Esophagus squamous epithelium (tissue), 5 donors: Measurements from ENCODE around the gene KCNQ4. TPM values are rescaled to one million over a fixed set of nuclear protein-coding genes. Genes with fewer than 3 reads are reported as not detected.

Experiments
- DNase-seq: peaks from one replicate; lab custom pipeline; 2025; lab: John Stamatoyannopoulos, UW
- H3K27ac ChIP-seq, 4 donors: fragments of 200-600 bp; sonication (generic); one replicate each; pipeline ENCODE4 v1.5.1; 2016 to 2019; ENCODE audit warnings: mild to moderate bottlenecking in 1 of 4
- H3K27me3 ChIP-seq, 4 donors: fragments of 200-600 bp; sonication (generic); 1 replicate in 3 of 4; 2 replicates in 1 of 4; pipeline versions ENCODE4 v1.5.1 to v1.6.0; 2017 to 2021; ENCODE audit warnings: antibody characterized with exemption in 1 of 4
- H3K36me3 ChIP-seq, 3 donors: fragments of 200-600 bp; sonication (generic); one replicate each; pipeline ENCODE4 v1.5.1; 2016 to 2019
- H3K4me1 ChIP-seq, 3 donors: fragments of 200-600 bp; sonication (generic); one replicate each; pipeline ENCODE4 v1.5.1; 2017 to 2019
- H3K4me3 ChIP-seq, 4 donors: fragments of 200-600 bp; sonication (generic); 1 replicate in 3 of 4; 2 replicates in 1 of 4; pipeline ENCODE4 v1.5.1; 2016 to 2019; ENCODE audit warnings: mild to moderate bottlenecking in 2 of 4, moderate library complexity in 1 of 4
- H3K9me3 ChIP-seq, 3 donors: fragments of 200-600 bp; sonication (generic); one replicate each; pipeline ENCODE4 v1.5.1; 2016 to 2019
- CTCF ChIP-seq, 6 experiments: fragments of 450-650 bp in 4 of 6; fragments of 200-600 bp in 2 of 6; sonication (generic) in 2 of 6; IDR thresholded peaks; one replicate each; pipeline ENCODE4 v1.5.1; 2016 to 2019; ENCODE audit warnings: antibody characterized with exemption in 6 of 6, mild to moderate bottlenecking in 4 of 6, moderate library complexity in 4 of 6
- POLR2A ChIP-seq, 4 donors: fragments of 450-650 bp; IDR thresholded peaks; one replicate each; pipeline ENCODE4 v1.6.1; 2017; ENCODE audit warnings: antibody characterized with exemption in 4 of 4, mild to moderate bottlenecking in 4 of 4, moderate library complexity in 3 of 4
- WGBS, 2 donors: methylation state at CpG; one replicate each; pipeline ENCODE4 v1.1.5; 2018; 5-methylcytosine and 5-hydroxymethylcytosine counted together
- intact Hi-C: fragments of 100-400 bp; cut with DNase I; formaldehyde crosslinking; loops from one replicate; pipeline ENCODE4 v1.15.0; 2022
- total RNA-seq, 4 donors: library from RNA; depleted of rRNA; stranded (reverse); fragments of >200 nt; gene quantifications; one replicate each; pipeline ENCODE4 v1.1.0, GENCODE V29; 2016
- donor health status: DM: yes; HTN: yes; CAD: no.

KCNQ4 gene
- total RNA-seq, 4 donors from 2014 or later = 0.50 to 2.1 (median 0.81) TPM

- no peak overlapping the region for H3K27ac ChIP-seq
- H3K27me3 ChIP-seq = no peaks in the 10 kb centered on the region
- no peak overlapping the region for H3K4me3 ChIP-seq
- no peak for DNase-seq
- H3K9me3 ChIP-seq = no peaks in the 10 kb centered on the region
- no peaks in the 10 kb centered on the region for H3K36me3 ChIP-seq
- intact Hi-C loops = no loop called here
- WGBS, 2 donors = 100% methylated on average over 1 to 2 of the region's 3 CpGs
- TF ChIP-seq POLR2A (IDR thresholded peaks at IDR 0.05) (no peak), CTCF (IDR thresholded peaks at IDR 0.05) (no peak)
- H3K4me1 ChIP-seq = peaks cover 7 to 60% (median 10%) of the 10 kb centered on the region in 3 donors
Observed at GRCh38 chr1:40856116-40856515, 72.5 kb downstream of the KCNQ4 start.

- TF ChIP-seq POLR2A (IDR thresholded peaks at IDR 0.05) (no peak), CTCF (IDR thresholded peaks at IDR 0.05) (no peak)
- no peaks in the 10 kb centered on the region for H3K36me3 ChIP-seq
Observed at GRCh38 chr1:40856656-40857302, 73.2 kb downstream of the KCNQ4 start.

GRCh38 chr1:40857737-40858136 lies 74.2 kb downstream of the KCNQ4 start:
- Histone ChIP-seq H3K27me3 (no peaks in the 10 kb centered on the region), H3K27ac (peak overlapping the region in 3 of 4 donors; percentile 26 to 72 (median 35)), H3K36me3 (no peaks in the 10 kb centered on the region), H3K9me3 (no peaks in the 10 kb centered on the region), H3K4me3 (no peak overlapping the region), H3K4me1 (peaks cover 9 to 74% (median 11%) of the 10 kb centered on the region in 3 donors)
- no peak for DNase-seq
- whole genome bisulfite sequencing, 2 donors = 51 to 60% methylated on average over 2 of the region's 2 CpGs
- no peak for TF ChIP-seq CTCF (IDR thresholded peaks at IDR 0.05)
- TF ChIP-seq POLR2A (IDR thresholded peaks at IDR 0.05) = no peak
- intact Hi-C loops = no loop called here

More at GRCh38 chr1:40856656-40857302, 73.2 kb downstream of the KCNQ4 start:
- Histone ChIP-seq H3K27ac (peak overlapping the region in 1 of 4 donors; percentile 72), H3K4me3 (no peak overlapping the region), H3K27me3 (no peaks in the 10 kb centered on the region), H3K9me3 (no peaks in the 10 kb centered on the region), H3K4me1 (peaks cover 9 to 66% (median 11%) of the 10 kb centered on the region in 3 donors)
- WGBS, 2 donors = 83 to 89% methylated on average over 9 of the region's 9 CpGs
- no peak for DNase-seq
- intact Hi-C loops = no loop called here

GRCh38 chr1:40858856-40859416 lies 75.3 kb downstream of the KCNQ4 start:
- TF ChIP-seq POLR2A (IDR thresholded peaks at IDR 0.05) = no peak
- TF ChIP-seq CTCF (IDR thresholded peaks at IDR 0.05) = no peak
- H3K9me3 ChIP-seq = no peaks in the 10 kb centered on the region
- no peaks in the 10 kb centered on the region for H3K36me3 ChIP-seq
- H3K27ac ChIP-seq = peak overlapping the region in 3 of 4 donors; percentile 19 to 72 (median 26)
- no peaks in the 10 kb centered on the region for H3K27me3 ChIP-seq
- intact Hi-C loops = no loop called here
- 82 to 86% methylated on average over 3 to 4 of the region's 4 CpGs for WGBS, 2 donors
- no peak overlapping the region for H3K4me3 ChIP-seq
- H3K4me1 ChIP-seq = peaks cover 6 to 77% (median 9%) of the 10 kb centered on the region in 3 donors
- DNase-seq = no peak

GRCh38 chr1:40860706-40861223 lies 77.2 kb downstream of the KCNQ4 start:
- WGBS, 2 donors = 22 to 58% methylated on average over 3 to 7 of the region's 10 CpGs
- H3K27ac ChIP-seq = peak overlapping the region; percentile 70 to 94 (median 94)
- peak overlapping the region; percentile 59 to 95 (median 86) for H3K4me3 ChIP-seq
- no peaks in the 10 kb centered on the region for H3K27me3 ChIP-seq
- DNase-seq = no peak
- H3K4me1 ChIP-seq = peaks cover 6 to 84% (median 9%) of the 10 kb centered on the region in 3 donors
- TF ChIP-seq CTCF (IDR thresholded peaks at IDR 0.05) (no peak), POLR2A (IDR thresholded peaks at IDR 0.05) (no peak)
- H3K36me3 ChIP-seq = no peaks in the 10 kb centered on the region
- intact Hi-C loops = no loop called here
- no peaks in the 10 kb centered on the region for H3K9me3 ChIP-seq
